AG04450 (cell line): ENCODE measurements around the gene SPEG. TPM values are rescaled to one million over a fixed set of nuclear protein-coding genes. Genes with fewer than 3 reads are reported as not detected.

Experiments used
- CTCF ChIA-PET: fragments of 300-600, 350-600 bp; formaldehyde crosslinking; extraction: SDS; loops from one replicate; lab custom pipeline; 2022; ENCODE audit warnings: antibody characterized with exemption, inconsistent platforms; lab: Charles Lee
- POLR2A ChIA-PET: fragments of 350-600 bp; formaldehyde crosslinking; extraction: SDS; loops from one replicate; lab custom pipeline; 2021; ENCODE audit warnings: antibody characterized with exemption, inconsistent platforms; lab: Yijun Ruan, JAX
- DNase-seq: peaks from one replicate; pipeline ENCODE4 v3.0.0-alpha.2; 2011; ENCODE audit warnings: low read depth, low spot score
- H3K27ac ChIP-seq: one replicate; pipeline ENCODE4 v1.5.1; 2012; ENCODE audit warnings: low read depth, low read length, control low read depth
- H3K27me3 ChIP-seq: one replicate; pipeline ENCODE4 v1.6.0; 2012; ENCODE audit warnings: low read length; ENCODE audit not compliant: control insufficient read depth, insufficient read depth
- H3K4me3 ChIP-seq: 2 replicates; pipeline ENCODE4 v1.5.1; 2011; ENCODE audit warnings: mild to moderate bottlenecking, low read depth, low read length, control low read depth
- H3K9me3 ChIP-seq: 2 replicates; pipeline ENCODE4 v1.5.1; 2012; ENCODE audit warnings: low read length; ENCODE audit not compliant: control insufficient read depth, insufficient read depth
- polyA plus RNA-seq: library from polyadenylated mRNA; depleted of rRNA; stranded (reverse); fragments of >200 nt; gene quantifications from 2 replicates; pipeline ENCODE4 v1.2.3, GENCODE V29; 2011
- TF ChIP-seq, protein P1 (sequence below): IDR thresholded peaks from 2 replicates; pipeline ENCODE4 v1.5.1; 2011; ENCODE audit warnings: low read depth, low read length, control low read depth, inconsistent platforms

Gene SPEG
- polyA plus RNA-seq, 1 experiment = 28.0 TPM

DNA sequence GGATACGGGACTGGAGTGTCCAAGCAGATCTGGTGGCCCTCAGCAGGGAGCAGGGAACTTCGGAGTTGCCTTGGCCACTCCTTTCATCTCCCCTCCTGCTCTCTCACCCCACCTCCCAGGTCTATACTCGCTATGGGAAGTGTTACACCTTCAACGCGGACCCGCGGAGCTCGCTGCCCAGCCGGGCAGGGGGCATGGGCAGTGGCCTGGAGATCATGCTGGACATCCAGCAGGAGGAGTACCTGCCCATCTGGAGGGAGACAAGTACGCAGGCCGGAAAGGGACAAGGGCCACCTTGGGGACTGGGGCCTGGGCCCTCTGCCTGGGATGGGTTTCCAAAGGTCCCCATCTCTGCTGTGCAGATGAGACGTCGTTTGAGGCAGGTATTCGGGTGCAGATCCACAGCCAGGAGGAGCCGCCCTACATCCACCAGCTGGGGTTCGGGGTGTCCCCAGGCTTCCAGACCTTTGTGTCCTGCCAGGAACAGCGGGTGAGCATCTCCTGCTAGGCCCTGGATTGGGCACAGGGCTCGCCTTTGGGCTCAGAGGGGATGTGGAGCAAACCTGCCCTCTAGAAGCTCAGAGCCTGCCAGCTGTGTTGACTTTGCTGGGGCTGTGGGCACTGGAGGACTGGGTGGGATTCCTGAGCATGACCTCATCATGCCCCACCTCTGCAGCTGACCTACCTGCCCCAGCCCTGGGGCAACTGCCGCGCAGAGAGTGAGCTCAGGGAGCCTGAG is 97.2 kb downstream of the SPEG start:
- no peak overlapping the region for H3K27ac ChIP-seq
- no peak for DNase-seq
- ChIA-PET CTCF (interaction anchor here (0.6 to 9.9 kb wide), 10 partner anchors 9 to 237 kb away, joined by 3 to 270 read pairs (median 38); partner anchors contain the start of gene DNPEP), POLR2A (interaction anchor here (0.9 kb wide), 1 partner anchor 130 kb away, joined by 3 read pairs; no protein-coding TSS in a partner anchor)
- H3K9me3 ChIP-seq = no peaks in the 10 kb centered on the region; the same call in 1 of the 2 replicates
- peaks cover 42% of the 10 kb centered on the region for H3K27me3 ChIP-seq
- H3K4me3 ChIP-seq = no peak overlapping the region
- TF ChIP-seq, protein P1, sequence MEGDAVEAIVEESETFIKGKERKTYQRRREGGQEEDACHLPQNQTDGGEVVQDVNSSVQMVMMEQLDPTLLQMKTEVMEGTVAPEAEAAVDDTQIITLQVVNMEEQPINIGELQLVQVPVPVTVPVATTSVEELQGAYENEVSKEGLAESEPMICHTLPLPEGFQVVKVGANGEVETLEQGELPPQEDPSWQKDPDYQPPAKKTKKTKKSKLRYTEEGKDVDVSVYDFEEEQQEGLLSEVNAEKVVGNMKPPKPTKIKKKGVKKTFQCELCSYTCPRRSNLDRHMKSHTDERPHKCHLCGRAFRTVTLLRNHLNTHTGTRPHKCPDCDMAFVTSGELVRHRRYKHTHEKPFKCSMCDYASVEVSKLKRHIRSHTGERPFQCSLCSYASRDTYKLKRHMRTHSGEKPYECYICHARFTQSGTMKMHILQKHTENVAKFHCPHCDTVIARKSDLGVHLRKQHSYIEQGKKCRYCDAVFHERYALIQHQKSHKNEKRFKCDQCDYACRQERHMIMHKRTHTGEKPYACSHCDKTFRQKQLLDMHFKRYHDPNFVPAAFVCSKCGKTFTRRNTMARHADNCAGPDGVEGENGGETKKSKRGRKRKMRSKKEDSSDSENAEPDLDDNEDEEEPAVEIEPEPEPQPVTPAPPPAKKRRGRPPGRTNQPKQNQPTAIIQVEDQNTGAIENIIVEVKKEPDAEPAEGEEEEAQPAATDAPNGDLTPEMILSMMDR = no peak

- CTCF ChIA-PET = interaction anchor here (3.2 to 9.9 kb wide), 3 partner anchors 9 to 129 kb away, joined by 43 to 270 read pairs (median 58); no protein-coding TSS in a partner anchor
- H3K9me3 ChIP-seq = no peaks in the 10 kb centered on the region; the same call in 1 of the 2 replicates
- peaks cover 37% of the 10 kb centered on the region for H3K27me3 ChIP-seq
- H3K27ac ChIP-seq = no peak overlapping the region
- no peak overlapping the region for H3K4me3 ChIP-seq
- POLR2A ChIA-PET = interaction anchor here (0.9 kb wide), 1 partner anchor 130 kb away, joined by 3 read pairs; no protein-coding TSS in a partner anchor
- DNase-seq = no peak
- TF ChIP-seq, protein P1 = no peak
Observed at GRCh38 chr2:219532378-219532649, 97.7 kb downstream of the SPEG start.

- TF ChIP-seq, protein P1 = no peak
- H3K4me3 ChIP-seq = no peak overlapping the region
- peaks cover 23% of the 10 kb centered on the region for H3K27me3 ChIP-seq
- ChIA-PET POLR2A (interaction anchor here (0.5 to 0.6 kb wide), 2 partner anchors 35 to 322 kb away, joined by 3 read pairs; partner anchors contain the start of gene GMPPA), CTCF (interaction anchor here (0.6 to 2.2 kb wide), 4 partner anchors 58 to 142 kb away, joined by 3 to 8 read pairs (median 6); no protein-coding TSS in a partner anchor)
- no peak for DNase-seq
- no peak overlapping the region for H3K27ac ChIP-seq
- no peaks in the 10 kb centered on the region; the same call in 1 of the 2 replicates for H3K9me3 ChIP-seq
Observed at GRCh38 chr2:219533930-219534661, 99.5 kb downstream of the SPEG start.

- peaks cover 13% of the 10 kb centered on the region for H3K27me3 ChIP-seq
- ChIA-PET CTCF (interaction anchor here (0.9 to 1.2 kb wide), 3 partner anchors 37 to 148 kb away, joined by 4 read pairs; no protein-coding TSS in a partner anchor), POLR2A (interaction anchor here (0.6 kb wide), 1 partner anchor 37 kb away, joined by 4 read pairs; no protein-coding TSS in a partner anchor)
- TF ChIP-seq, protein P1 = no peak
- H3K27ac ChIP-seq = no peak overlapping the region
- DNase-seq = no peak
- H3K4me3 ChIP-seq = no peak overlapping the region
- no peaks in the 10 kb centered on the region; the same call in 1 of the 2 replicates for H3K9me3 ChIP-seq
Observed at GRCh38 chr2:219536425-219536824, 101.8 kb downstream of the SPEG start.
